ENCODE data around the gene ZRANB2. TPM values are rescaled to one million over a fixed set of nuclear protein-coding genes. Genes with fewer than 3 reads are reported as not detected.
A peak's percentile ranks its signal among the peaks of the same experiment; 100 is the strongest.

The ZRANB2 gene
- total RNA-seq, 1 donor from 2014 or later, result 30.8 TPM

GRCh38 chr1:71037066-71037465 is 43.8 kb downstream of the ZRANB2 start:
- TF ChIP-seq, protein P1, sequence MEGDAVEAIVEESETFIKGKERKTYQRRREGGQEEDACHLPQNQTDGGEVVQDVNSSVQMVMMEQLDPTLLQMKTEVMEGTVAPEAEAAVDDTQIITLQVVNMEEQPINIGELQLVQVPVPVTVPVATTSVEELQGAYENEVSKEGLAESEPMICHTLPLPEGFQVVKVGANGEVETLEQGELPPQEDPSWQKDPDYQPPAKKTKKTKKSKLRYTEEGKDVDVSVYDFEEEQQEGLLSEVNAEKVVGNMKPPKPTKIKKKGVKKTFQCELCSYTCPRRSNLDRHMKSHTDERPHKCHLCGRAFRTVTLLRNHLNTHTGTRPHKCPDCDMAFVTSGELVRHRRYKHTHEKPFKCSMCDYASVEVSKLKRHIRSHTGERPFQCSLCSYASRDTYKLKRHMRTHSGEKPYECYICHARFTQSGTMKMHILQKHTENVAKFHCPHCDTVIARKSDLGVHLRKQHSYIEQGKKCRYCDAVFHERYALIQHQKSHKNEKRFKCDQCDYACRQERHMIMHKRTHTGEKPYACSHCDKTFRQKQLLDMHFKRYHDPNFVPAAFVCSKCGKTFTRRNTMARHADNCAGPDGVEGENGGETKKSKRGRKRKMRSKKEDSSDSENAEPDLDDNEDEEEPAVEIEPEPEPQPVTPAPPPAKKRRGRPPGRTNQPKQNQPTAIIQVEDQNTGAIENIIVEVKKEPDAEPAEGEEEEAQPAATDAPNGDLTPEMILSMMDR (IDR thresholded peaks at IDR 0.05; ENCODE audit: insufficient read depth, low read length, severe bottlenecking), result no peak
- Histone ChIP-seq H3K4me3 (ENCODE audit: low read depth, low read length) (no peak overlapping the region), H3K36me3 (ENCODE audit: control insufficient read depth, insufficient read depth, low read length) (no peaks in the 10 kb centered on the region), H3K27me3 (ENCODE audit: control insufficient read depth, insufficient read depth, low read length) (no peaks in the 10 kb centered on the region)
- FAIRE-seq (peak; percentile 68), DNase-seq (ENCODE audit: low read depth) (no peak)

- no peaks in the 10 kb centered on the region for H3K27me3 ChIP-seq (ENCODE audit: control insufficient read depth, insufficient read depth, low read length)
Measured at GRCh38 chr1:71033136-71033535, 47.7 kb downstream of the ZRANB2 start.

GRCh38 chr1:71031426-71031825 is 49.4 kb downstream of the ZRANB2 start:
- DNase-seq (ENCODE audit: low read depth) (no peak), FAIRE-seq (no peak)
- no peaks in the 10 kb centered on the region for H3K27me3 ChIP-seq (ENCODE audit: control insufficient read depth, insufficient read depth, low read length)
- TF ChIP-seq, protein P1 (IDR thresholded peaks at IDR 0.05; ENCODE audit: insufficient read depth, low read length, severe bottlenecking), result no peak
- no peak overlapping the region for H3K4me3 ChIP-seq (ENCODE audit: low read depth, low read length)
- no peaks in the 10 kb centered on the region for H3K36me3 ChIP-seq (ENCODE audit: control insufficient read depth, insufficient read depth, low read length)

More at GRCh38 chr1:71033136-71033535, 47.7 kb downstream of the ZRANB2 start:
- no peaks in the 10 kb centered on the region for H3K36me3 ChIP-seq (ENCODE audit: control insufficient read depth, insufficient read depth, low read length)
- TF ChIP-seq, protein P1 (IDR thresholded peaks at IDR 0.05; ENCODE audit: insufficient read depth, low read length, severe bottlenecking), result no peak
- DNase-seq (ENCODE audit: low read depth) (no peak), FAIRE-seq (no peak)
- no peak overlapping the region for H3K4me3 ChIP-seq (ENCODE audit: low read depth, low read length)

DNA sequence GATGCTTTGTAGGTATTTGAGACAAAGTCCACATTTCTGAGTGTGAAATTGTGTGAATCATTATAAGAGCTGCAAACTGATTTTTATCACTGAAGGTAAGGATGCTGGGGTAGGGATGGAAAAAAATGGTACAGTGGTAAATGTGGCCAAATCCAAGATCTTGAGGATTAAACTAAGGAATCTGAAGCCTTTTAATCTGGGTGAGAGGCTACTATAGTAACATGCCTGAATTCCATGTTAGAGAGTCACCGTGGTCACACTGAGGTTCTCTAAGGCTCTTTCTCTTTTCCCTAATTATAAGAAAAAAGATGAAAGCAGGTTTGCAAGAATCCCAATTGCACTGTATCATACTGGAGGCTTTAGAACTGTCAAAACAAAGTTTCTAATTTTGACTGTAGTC is 50.8 kb downstream of the ZRANB2 start:
- DNase-seq (ENCODE audit: low read depth) (no peak), FAIRE-seq (no peak)
- Histone ChIP-seq H3K27me3 (ENCODE audit: control insufficient read depth, insufficient read depth, low read length) (no peaks in the 10 kb centered on the region), H3K36me3 (ENCODE audit: control insufficient read depth, insufficient read depth, low read length) (no peaks in the 10 kb centered on the region), H3K4me3 (ENCODE audit: low read depth, low read length) (no peak overlapping the region)
- TF ChIP-seq, protein P1 (IDR thresholded peaks at IDR 0.05; ENCODE audit: insufficient read depth, low read length, severe bottlenecking), result no peak

GRCh38 chr1:71028981-71029380 is 51.9 kb downstream of the ZRANB2 start:
- FAIRE-seq (no peak), DNase-seq (ENCODE audit: low read depth) (no peak)
- Histone ChIP-seq H3K27me3 (ENCODE audit: control insufficient read depth, insufficient read depth, low read length) (no peaks in the 10 kb centered on the region), H3K4me3 (ENCODE audit: low read depth, low read length) (no peak overlapping the region), H3K36me3 (ENCODE audit: control insufficient read depth, insufficient read depth, low read length) (no peaks in the 10 kb centered on the region)
- TF ChIP-seq, protein P1 (IDR thresholded peaks at IDR 0.05; ENCODE audit: insufficient read depth, low read length, severe bottlenecking), result no peak

GRCh38 chr1:71027991-71028390 is 52.8 kb downstream of the ZRANB2 start:
- DNase-seq (ENCODE audit: low read depth) (no peak), FAIRE-seq (no peak)
- Histone ChIP-seq H3K4me3 (ENCODE audit: low read depth, low read length) (no peak overlapping the region), H3K36me3 (ENCODE audit: control insufficient read depth, insufficient read depth, low read length) (no peaks in the 10 kb centered on the region), H3K27me3 (ENCODE audit: control insufficient read depth, insufficient read depth, low read length) (no peaks in the 10 kb centered on the region)
- TF ChIP-seq, protein P1 (IDR thresholded peaks at IDR 0.05; ENCODE audit: insufficient read depth, low read length, severe bottlenecking), result no peak

Measured in bronchial epithelial cell (primary cell).